HG03108 (cell line): ENCODE measurements around the gene LRRTM2.
"Not testable (repeated sequence)": the region's sequence is repeated elsewhere in the genome, so short reads cannot be mapped to it uniquely, and the experiment has no call there.

Experiments used
- ATAC-seq: cut with Tn5 transposase; IDR thresholded peaks from one replicate; pipeline ENCODE4 v1.9.1; 2021; ENCODE audit warnings: moderate library complexity; ENCODE audit not compliant: unreplicated experiment

Gene LRRTM2, protein sequence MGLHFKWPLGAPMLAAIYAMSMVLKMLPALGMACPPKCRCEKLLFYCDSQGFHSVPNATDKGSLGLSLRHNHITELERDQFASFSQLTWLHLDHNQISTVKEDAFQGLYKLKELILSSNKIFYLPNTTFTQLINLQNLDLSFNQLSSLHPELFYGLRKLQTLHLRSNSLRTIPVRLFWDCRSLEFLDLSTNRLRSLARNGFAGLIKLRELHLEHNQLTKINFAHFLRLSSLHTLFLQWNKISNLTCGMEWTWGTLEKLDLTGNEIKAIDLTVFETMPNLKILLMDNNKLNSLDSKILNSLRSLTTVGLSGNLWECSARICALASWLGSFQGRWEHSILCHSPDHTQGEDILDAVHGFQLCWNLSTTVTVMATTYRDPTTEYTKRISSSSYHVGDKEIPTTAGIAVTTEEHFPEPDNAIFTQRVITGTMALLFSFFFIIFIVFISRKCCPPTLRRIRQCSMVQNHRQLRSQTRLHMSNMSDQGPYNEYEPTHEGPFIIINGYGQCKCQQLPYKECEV

GRCh38 chr5:138874771-138875551 is at the start of gene LRRTM2:
Gene LRRTM2, minus strand, starts transcription at chr5:138875335. Its CDS starts 424 bp downstream, at chr5:138874911.
- ATAC-seq, result no peak

- no peak for ATAC-seq
Measured at GRCh38 chr5:138922494-138922893, 47.4 kb upstream of the LRRTM2 start.

GRCh38 chr5:138921362-138921761 is 46.2 kb upstream of the LRRTM2 start:
- not testable (repeated sequence) for ATAC-seq

GRCh38 chr5:138920181-138920580 is 45.0 kb upstream of the LRRTM2 start:
- no peak for ATAC-seq

DNA sequence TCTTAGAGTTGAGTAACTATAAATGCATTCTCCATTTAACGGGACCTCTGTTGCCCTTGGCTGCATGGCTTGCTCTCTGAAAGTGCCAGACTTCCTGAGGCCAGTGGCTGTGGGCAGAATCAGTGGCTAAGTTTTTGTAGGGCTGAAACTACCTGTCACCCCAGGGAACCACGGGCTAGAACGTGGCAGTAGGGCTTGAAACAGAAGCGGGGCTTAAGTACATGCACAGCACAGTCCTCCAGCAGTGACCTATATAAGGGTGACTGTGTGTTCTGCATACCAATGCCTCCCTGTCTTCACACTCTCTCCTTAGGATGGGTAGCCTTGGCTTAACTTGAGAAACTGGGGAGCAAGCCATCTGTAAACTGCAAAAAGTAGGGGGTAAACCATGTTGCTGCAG is 43.6 kb upstream of the LRRTM2 start:
- ATAC-seq, result no peak

DNA sequence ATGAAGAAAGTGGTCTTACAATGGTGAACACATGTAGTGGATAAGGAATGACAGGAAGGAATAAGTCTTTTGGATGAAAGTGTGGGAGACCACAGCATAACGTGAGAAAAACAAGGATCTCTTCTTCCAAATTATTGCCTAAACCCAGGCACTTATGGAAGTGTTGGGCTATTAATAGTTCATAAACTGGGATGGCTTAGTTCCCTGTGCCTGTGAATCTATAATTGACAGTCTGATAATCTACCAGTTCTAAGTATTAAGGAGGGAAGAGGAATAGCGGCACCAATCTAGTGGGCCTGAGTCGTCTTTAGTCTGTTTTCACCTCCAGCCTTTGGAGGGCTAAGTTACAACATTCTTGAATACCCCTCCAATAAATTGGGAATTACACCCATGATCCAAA is 39.2 kb upstream of the LRRTM2 start:
- no peak for ATAC-seq

DNA sequence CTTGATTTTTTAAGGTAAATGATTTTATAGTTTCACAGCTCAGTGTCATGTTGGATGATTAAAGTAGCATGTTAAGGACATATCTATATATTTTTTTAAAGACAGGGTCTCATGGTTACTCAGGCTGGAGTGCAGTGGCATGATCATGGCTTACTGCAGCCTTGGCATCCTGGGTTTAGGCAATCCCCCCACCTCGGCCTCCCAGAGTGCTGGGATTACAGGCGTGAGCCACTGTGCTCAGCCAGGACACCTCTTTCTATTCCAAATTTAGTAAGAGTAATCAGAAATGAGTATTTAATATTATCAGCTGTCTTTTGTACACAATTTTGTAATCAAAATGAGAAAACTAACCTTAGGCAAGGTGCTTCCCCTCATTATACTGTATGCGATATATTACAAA is 38.6 kb upstream of the LRRTM2 start:
- no peak for ATAC-seq

GRCh38 chr5:138912093-138912492 is 37.0 kb upstream of the LRRTM2 start:
- ATAC-seq, result no peak

DNA sequence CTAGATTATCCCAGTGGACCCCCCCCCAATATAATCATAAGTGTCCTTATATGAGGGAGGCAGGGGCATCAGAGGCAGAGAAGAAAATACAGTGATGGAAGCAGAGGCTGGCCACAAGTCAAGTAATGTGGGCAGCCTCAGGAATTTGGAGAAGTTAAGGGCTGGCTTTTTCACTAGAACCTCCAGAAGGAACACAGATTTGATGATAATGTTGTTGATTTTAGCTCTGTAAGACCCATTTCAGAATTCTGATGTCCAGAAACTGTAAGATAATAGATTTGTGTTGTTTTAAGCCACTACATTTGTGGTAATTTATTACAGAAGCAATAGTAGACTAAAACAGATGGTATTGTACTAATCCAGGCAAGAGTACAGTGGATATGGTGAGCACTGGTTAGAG is 36.3 kb upstream of the LRRTM2 start:
- ATAC-seq, result no peak

DNA sequence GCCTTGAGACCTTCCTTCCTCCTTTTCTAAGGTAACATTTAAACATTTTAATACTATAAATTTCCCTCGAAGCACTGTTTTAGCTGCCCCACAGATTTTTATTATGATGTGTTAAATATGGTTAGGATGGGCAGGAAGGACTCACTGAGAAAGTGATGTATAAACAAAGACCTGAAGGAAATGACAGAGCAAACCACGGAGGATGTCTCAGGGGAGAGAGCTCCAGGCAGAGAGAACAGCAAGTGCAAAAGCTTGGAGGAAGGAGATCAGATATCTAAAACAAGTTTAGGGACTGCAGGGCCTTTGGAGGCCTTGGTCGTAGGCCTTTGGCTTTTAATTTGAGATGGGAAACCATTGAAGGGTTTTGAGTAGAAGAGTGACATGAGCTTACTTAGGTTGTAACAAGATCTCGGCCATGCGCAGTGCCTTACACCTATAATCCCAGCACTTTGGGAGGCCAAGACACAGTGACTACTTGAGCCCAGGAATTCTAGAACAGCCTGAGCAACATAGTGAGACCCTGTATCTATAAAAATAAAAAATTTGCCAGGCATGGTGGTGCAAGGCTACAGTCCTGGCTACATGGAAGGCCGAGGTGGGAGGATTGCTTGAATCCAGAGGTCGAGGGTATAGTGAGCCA is 35.5 kb upstream of the LRRTM2 start:
- no peak for ATAC-seq

GRCh38 chr5:138909734-138910133 is 34.6 kb upstream of the LRRTM2 start:
- no peak for ATAC-seq

GRCh38 chr5:138905541-138905940 is 30.4 kb upstream of the LRRTM2 start:
- no peak for ATAC-seq

DNA sequence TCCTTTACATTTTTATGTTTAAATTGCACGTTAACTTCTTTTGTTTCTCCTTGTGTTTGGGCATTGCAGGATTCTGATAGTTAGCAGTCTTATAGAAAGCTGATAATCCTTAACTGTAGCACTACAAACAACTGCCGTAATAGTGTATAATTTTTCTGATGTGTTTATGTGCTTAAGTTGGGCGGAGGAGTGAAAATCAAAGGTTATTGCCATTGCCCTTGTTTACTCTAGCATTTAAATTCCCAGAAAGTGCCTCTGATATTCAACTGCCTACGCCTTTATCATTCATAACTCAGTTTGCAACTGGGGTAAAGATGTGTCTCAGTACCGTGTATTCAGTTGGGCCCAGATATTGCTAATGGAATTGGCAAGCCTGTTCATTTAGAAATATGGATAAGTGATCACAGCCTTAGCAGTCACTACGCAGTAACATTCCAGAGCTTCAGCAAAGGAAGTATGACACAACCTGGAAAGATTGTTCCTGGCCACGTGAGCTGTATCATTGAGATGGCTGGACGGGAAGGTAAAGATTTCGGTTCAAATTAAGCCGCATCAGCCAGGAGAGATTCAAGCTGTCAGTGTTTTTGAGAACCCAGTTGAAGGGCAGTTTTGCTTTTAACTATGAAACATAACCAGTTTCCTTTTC is 28.1 kb upstream of the LRRTM2 start:
- ATAC-seq, result no peak

GRCh38 chr5:138901716-138902115 is 26.6 kb upstream of the LRRTM2 start:
- no peak for ATAC-seq

- ATAC-seq, result no peak
Measured at GRCh38 chr5:138900281-138900965, 25.3 kb upstream of the LRRTM2 start.

- ATAC-seq, result no peak
Measured at GRCh38 chr5:138898742-138899141, 23.6 kb upstream of the LRRTM2 start.

- no peak for ATAC-seq
Measured at GRCh38 chr5:138898299-138898698, 23.2 kb upstream of the LRRTM2 start.

GRCh38 chr5:138895918-138896317 is 20.8 kb upstream of the LRRTM2 start:
- ATAC-seq, result no peak

GRCh38 chr5:138890644-138891043 is 15.5 kb upstream of the LRRTM2 start:
- no peak for ATAC-seq

GRCh38 chr5:138889994-138890393 is 14.9 kb upstream of the LRRTM2 start:
- no peak for ATAC-seq
